ENCODE data around the gene GRAMD2B. TPM values are rescaled to one million over a fixed set of nuclear protein-coding genes. Genes with fewer than 3 reads are reported as not detected.

Gene GRAMD2B
- total and polyA plus RNA-seq, 2 of the 8 experiments (the other 6 are each of a cell fraction or from before 2014, with no cell fraction given) = 6.4 to 9.4 TPM

- H3K79me1 ChIP-seq (ENCODE audit: low read depth, low read length) = no peaks in the 10 kb centered on the region
- ChIA-PET POLR2A (ENCODE audit: partially characterized antibody) (interaction anchor here (1.1 to 1.7 kb wide), 3 partner anchors 10 to 203 kb away, joined by 3 to 6 read pairs (median 3); partner anchors contain the start of gene ALDH7A1), CTCF (ENCODE audit: partially characterized antibody) (interaction anchor here (0.5 to 7.2 kb wide), 17 partner anchors 10 to 1353 kb away, joined by 3 to 125 read pairs (median 5); no protein-coding TSS in a partner anchor)
- no peak overlapping the region for H3K27ac ChIP-seq (ENCODE audit: low read depth, low read length)
- H3K4me1 ChIP-seq (replicated peaks in 1 of 4; ENCODE audit: control insufficient read depth in 3 of 4, insufficient read depth in 4 of 4, low read length in 3 of 4) = peaks cover 0 to 2% (median under 1%) of the 10 kb centered on the region in 4 experiments; a peak in 3 of 7 replicates
- H3K23me2 ChIP-seq (ENCODE audit: low read depth, low read length) = no peaks in the 10 kb centered on the region
- no peak for FAIRE-seq
- H2BK5ac ChIP-seq (ENCODE audit: low read depth, low read length) = no peak overlapping the region
- no peak overlapping the region for H2AFZ ChIP-seq (ENCODE audit: low read length)
- H4K5ac ChIP-seq (ENCODE audit: insufficient read length, low read depth, low read length) = no peak overlapping the region
- no peak overlapping the region for H3K23ac ChIP-seq (ENCODE audit: insufficient read length)
- no peak overlapping the region; a peak in 1 of 7 replicates for H3K9ac ChIP-seq (replicated peaks in 1 of 4; ENCODE audit: extremely low read depth in 1 of 4, low read depth in 3 of 4, low read length in 3 of 4)
- H3K4me2 ChIP-seq (ENCODE audit: insufficient read depth in 1 of 2, low read depth in 2 of 2, low read length in 2 of 2) = no peak overlapping the region
- no peak overlapping the region for H2BK15ac ChIP-seq (ENCODE audit: low read length)
- H4K8ac ChIP-seq (ENCODE audit: extremely low read depth, insufficient read depth, low read length) = no peak overlapping the region
- no peak overlapping the region for H3K14ac ChIP-seq (ENCODE audit: insufficient read length)
- H4K20me1 ChIP-seq (replicated peaks in 1 of 2; ENCODE audit: control insufficient read depth in 1 of 2, insufficient read depth in 2 of 2, low read length in 2 of 2) = peaks cover 0 to 1% of the 10 kb centered on the region in 2 experiments
- H3K36me3 ChIP-seq (ENCODE audit: control insufficient read depth in 2 of 4, insufficient read depth in 4 of 4, low read length in 3 of 4) = peaks cover 0 to 14% (median 1%) of the 10 kb centered on the region in 4 experiments; a peak in 4 of 8 replicates
- H2BK20ac ChIP-seq (ENCODE audit: low read length) = no peak overlapping the region
- 86% methylated on average over 4 of the region's 5 CpGs; no CpG with 5 or more reads in 1 of the 2 experiments for WGBS, 2 experiments (ENCODE audit: extremely low coverage in 1 of 2, insufficient coverage in 1 of 2, insufficient read length in 1 of 2, insufficient replicate concordance in 2 of 2, low coverage in 1 of 2, low lambda C conversion rate in 2 of 2, missing lambda C conversion rate in 1 of 2)
- no peaks in the 10 kb centered on the region for H3K79me2 ChIP-seq (ENCODE audit: control insufficient read depth in 1 of 2, insufficient read depth in 2 of 2, low read length in 2 of 2)
- no peaks in the 10 kb centered on the region for H3K27me3 ChIP-seq (replicated peaks in 1 of 4; ENCODE audit: control insufficient read depth in 3 of 4, extremely low read depth in 1 of 4, insufficient read depth in 3 of 4, low read length in 3 of 4)
- no peaks in the 10 kb centered on the region for H3K9me3 ChIP-seq (ENCODE audit: insufficient read depth in 2 of 2, low read depth in 1 of 2, low read length in 1 of 2)
- H3K4me3 ChIP-seq (ENCODE audit: extremely low read depth in 1 of 4, insufficient read depth in 2 of 4, low read depth in 3 of 4, low read length in 4 of 4) = no peak overlapping the region
- DNase-seq (ENCODE audit: low read depth in 1 of 2, low spot score in 2 of 2) = peak in 1 of 2 experiments; percentile 30
- H3K4ac ChIP-seq (replicated peaks; ENCODE audit: insufficient read length, low read depth, low read length) = no peak overlapping the region
- H4K91ac ChIP-seq (replicated peaks; ENCODE audit: insufficient read length, low read length) = no peak overlapping the region
- H2BK12ac ChIP-seq (ENCODE audit: low read depth, low read length) = peak overlapping the region; percentile 78; the same call in 1 of the 2 replicates
- no peak overlapping the region for H3K56ac ChIP-seq (replicated peaks; ENCODE audit: insufficient read length, low read depth, low read length)
- no peak overlapping the region for H3K18ac ChIP-seq (ENCODE audit: extremely low read depth, low read length)
- peak overlapping the region; percentile 54; the same call in 1 of the 2 replicates for H2AK5ac ChIP-seq (ENCODE audit: low read depth, low read length)
- H2BK120ac ChIP-seq (replicated peaks; ENCODE audit: low read depth, low read length) = no peak overlapping the region
- TF ChIP-seq BRCA1 (IDR thresholded peaks at IDR 0.05; ENCODE audit: low read depth, low read length) (no peak), SIRT6 (IDR thresholded peaks at IDR 0.05; ENCODE audit: low read length) (no peak), HDAC6 (IDR thresholded peaks at IDR 0.05; ENCODE audit: low read depth, low read length) (no peak), JUND (IDR thresholded peaks at IDR 0.05; ENCODE audit: low read length) (no peak), FOSL1 (IDR thresholded peaks at IDR 0.05; ENCODE audit: insufficient read depth, low read depth, low read length) (no peak), CBX8 (IDR thresholded peaks at IDR 0.05; ENCODE audit: borderline replicate concordance, low read depth, low read length) (no peak), SIX5 (IDR thresholded peaks at IDR 0.05; ENCODE audit: low read depth, low read length) (no peak), RAD21 (IDR thresholded peaks at IDR 0.05 in 1 of 2, conservative IDR thresholded peaks at IDR 0.05 in 1 of 2; ENCODE audit: low read depth in 2 of 2, low read length in 2 of 2) (no peak), RXRA (IDR thresholded peaks at IDR 0.05; ENCODE audit: insufficient read depth, low read depth, low read length) (no peak), SAP30 (IDR thresholded peaks at IDR 0.05; ENCODE audit: insufficient read depth, insufficient replicate concordance, low read length) (no peak), JUN (IDR thresholded peaks at IDR 0.05; ENCODE audit: low read depth, low read length) (no peak)
- TF ChIP-seq, protein P1, sequence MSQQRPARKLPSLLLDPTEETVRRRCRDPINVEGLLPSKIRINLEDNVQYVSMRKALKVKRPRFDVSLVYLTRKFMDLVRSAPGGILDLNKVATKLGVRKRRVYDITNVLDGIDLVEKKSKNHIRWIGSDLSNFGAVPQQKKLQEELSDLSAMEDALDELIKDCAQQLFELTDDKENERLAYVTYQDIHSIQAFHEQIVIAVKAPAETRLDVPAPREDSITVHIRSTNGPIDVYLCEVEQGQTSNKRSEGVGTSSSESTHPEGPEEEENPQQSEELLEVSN (IDR thresholded peaks at IDR 0.05) = no peak
Observed at GRCh38 chr5:126540631-126541030, 117.4 kb downstream of the GRAMD2B start.

Measured in H1 (cell line).